CD4-positive, alpha-beta T cell treated with Interleukin-15 for 4 hours (primary cell): ENCODE measurements around the gene SKAP1.
"Not testable (repeated sequence)": the region's sequence is repeated elsewhere in the genome, so short reads cannot be mapped to it uniquely, and the experiment has no call there.

Source experiments
- DNase-seq: peaks from one replicate; pipeline ENCODE4 v3.0.0-alpha.2; 2020; ENCODE audit warnings: low spot score

Gene SKAP1

DNA sequence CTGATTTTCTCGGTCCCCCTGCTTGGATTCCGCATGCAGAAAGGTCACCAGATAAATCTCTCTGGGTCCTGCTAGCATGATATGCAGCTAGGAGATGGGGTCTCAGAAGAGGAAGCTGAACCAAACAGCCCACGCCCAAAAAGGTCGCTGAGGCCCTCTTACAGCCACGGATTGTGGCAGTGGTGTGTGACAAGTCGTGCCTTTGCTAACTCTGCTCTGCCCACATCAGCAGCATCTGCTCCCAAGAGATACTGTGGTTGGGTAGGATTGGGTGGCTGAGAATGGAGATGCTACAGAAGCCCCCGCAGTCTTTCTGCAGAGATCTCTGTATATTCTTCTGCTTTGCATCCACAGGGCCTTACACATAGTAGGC is 15.2 kb upstream of the SKAP1 start:
- no peak for DNase-seq

DNA sequence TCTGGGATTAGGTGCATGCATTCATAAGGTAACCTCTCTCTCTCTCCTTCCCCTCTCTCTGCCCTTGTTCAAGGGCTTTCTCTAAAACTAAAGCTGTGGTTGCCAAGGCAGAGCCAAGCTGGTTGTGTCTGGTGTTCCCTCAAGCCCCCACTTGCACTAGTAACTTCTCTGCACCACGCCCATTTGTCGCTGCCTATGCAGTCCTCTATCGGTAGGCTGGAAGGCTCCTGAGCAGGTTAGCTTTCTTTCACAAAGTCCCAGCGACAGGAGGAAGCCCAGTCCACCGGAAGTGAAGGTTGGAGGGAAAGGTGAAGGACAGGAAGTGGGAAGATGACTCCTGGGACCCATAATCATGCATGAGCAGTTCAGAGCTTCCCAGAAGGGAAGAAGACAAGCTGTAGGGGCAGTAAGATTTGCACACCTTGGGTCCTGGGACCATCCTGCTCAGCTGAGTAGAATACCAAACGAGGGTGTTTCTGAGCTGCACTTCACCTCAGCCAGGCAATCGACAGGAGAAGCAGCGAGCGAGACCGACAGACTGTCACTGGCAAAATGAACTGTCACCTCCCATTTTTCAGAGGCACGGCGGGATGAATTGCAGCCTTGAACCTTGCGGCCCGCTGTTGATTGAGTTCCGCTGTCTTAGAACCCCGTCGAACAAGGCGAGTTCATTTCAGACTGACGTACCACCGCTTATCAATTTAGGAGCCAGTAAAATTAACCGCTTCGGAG is 14.7 kb upstream of the SKAP1 start:
- peak; percentile 31 for DNase-seq

DNA sequence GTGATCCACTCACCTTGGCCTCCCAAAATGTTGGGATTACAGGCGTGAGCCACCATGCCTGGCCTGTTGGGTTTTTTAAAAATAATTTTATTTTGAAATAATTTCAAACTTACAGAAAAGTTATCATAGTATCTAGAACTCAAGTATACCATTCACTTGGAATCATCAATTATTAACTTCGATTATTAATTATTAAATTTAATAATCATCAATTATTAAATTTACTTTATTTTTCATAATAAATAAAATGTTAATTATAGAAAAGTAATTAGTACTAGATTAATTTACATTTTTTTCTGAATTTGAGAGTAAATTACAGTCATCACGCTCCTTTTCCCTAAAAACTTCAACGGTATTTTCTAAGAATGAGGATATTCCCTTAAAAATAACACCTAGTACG is 13.7 kb upstream of the SKAP1 start:
- DNase-seq, result no peak

DNA sequence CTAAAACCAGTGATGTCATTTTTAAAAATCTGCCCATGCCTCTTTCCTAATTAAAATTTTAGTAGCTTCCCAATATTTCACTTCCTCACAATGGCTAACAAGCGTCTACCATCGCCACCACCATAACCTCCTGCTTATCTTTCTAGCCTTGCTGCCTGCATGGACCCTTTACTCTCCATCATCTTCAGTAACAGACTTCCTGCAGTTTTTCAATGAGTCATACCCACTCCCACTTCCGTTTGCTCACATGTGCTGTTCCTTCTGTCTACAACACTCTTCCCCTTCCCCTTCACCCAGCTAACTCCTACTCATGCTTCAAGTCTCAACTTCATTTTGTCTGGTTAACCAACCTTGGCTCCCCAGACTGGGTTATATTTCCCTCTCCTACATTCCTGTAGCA is 12.8 kb upstream of the SKAP1 start:
- peak; percentile 32 for DNase-seq

DNA sequence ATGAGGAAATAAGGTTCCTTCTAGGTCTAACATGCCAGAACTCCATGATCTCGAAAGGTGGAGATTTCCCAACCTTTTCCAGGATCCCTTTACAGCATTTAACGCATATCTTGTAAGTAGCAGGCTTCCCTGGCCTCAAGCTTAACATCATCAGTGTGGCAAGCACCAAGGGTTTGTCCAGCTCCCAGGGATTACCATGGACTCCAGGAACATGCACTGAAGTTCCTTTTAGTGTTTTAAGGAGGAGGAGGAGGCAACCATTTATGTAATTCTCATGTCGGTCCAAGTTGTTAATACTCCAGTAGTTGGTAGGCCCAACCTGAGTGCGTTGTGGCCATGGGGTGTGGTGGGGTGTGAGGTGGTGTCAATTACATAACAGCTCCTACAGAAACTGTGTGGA is 11.8 kb upstream of the SKAP1 start:
- DNase-seq, result no peak

DNA sequence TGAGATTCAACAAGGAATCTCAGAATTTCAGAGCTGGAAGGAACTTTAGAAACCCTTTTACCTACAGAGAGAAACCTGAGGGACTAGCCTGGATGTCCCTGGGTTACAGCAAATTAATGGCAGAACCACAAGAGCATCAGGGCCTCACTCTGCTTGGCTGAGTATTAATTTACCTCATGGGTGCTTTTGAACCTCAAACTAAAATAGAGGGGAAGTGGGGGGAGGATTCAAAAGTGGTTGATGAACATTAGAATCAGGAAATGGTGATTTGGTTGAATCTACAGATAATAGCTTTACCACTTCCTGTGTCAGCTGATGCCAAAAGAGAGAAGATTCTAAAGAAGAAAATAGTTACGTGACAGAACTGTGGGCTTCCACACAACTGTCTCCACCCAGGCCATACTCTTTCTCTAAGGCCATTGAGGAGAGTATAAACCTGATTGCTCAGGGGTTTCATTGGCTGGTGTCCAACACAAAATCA is 11.3 kb upstream of the SKAP1 start:
- DNase-seq, result peak; percentile 83

DNA sequence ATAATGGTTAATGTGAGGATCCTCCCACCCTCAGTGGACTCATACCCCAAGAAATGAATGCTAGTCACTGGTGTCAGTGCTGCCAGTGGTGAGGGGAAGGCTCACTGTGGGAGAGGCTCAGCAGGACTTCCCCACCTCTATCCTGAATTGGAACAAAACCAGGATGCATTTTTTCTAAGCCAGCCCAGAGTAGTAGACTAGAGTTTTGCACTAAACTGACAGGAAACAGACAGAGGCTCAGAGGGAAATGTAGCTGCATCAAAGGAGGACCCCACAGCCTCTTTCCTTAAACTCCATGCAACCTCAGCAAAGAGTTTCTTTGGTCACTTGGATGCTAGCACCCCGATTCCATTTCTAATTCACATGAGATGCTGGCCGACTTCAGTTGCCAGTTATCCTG is 10.7 kb upstream of the SKAP1 start:
- no peak for DNase-seq

DNA sequence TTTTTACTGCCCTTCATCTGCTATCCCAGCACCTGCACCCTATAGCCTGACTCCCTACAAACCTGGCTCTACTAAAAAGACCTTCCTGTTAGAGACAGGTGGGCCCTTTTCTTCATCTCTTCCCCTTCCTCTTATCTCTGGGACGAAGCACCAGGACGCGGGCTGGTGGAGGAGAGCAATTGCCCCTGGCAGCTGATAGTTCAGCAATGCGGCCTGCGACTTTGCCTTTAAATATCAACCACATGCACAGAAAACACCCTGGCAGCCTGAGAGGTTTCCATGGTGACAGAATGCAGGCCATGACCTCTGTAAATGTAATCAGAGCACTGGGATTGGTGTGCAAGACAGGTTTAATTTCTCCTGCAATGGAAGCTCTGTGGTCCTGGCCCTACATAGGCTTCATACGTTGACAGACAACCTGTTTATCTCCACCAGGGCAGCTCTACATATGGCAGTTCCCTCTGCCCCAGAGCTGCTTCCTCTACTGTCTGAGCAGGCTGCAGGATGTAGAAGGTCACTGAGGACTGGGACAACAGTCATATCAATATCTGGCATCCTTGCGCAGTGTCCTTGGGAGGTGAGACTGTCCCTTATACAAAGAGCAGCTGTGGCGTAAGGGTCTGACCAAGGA is 10.0 kb upstream of the SKAP1 start:
- DNase-seq, result peak; percentile 78

DNA sequence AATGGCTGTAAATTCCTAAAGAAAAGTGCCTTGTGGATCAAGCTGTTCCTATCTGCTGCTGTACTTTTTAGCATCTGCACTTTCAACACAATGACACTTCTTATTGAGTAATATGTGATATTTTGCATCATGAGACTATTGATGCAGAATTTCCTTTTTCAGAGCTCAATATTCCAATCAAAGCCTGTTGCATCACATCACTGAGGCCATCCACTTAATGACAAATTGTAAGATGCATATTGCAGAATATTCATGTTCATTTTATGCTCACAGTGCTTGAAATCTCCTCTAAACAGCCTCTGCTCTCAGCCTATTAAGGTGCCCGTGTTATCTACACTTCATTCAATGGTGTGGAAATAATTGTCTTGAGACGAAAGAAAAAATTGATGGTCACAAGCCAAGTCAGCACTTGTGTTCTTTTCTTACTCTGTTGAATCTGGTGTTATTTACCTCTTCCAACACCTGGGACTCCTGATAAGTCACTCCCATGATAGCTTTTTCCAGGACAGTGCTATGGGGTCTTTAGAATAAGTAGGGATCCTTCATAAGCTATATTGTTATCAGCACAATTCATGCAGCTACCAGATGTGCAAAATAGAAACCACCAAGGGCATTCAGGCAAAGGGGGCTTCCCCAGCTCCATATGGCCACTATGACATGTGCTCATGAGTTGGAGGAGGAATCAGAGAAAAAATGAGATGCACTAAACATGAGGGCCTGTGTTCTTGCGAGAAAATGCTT is 9.3 kb upstream of the SKAP1 start:
- DNase-seq, result peak; percentile 32

DNA sequence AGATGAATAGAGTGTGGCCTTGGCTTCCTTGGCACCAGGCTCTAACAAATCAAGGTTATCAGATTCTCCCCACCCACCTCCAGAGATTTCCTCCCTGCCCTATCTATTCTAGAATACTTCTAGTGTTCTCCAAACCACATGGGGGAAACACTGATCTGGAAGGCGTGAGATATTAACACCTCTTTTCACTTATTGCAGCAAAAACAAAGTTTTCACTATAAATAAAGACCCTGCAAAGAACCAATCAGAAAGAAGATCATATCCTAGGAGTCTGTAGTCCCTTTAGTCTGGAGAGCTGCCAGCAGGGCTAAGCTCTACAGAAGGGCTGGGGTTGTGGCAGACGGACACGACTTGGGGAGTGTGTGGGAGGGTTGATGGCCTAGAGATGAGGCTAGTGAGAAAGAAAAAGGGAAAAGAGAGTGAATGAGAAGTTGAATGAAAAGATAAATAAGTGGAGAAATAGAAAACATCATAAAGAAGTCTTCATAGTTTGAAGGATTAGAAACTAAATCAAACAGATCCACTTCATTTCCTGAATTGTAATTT is 8.6 kb upstream of the SKAP1 start:
- DNase-seq, result no peak

DNA sequence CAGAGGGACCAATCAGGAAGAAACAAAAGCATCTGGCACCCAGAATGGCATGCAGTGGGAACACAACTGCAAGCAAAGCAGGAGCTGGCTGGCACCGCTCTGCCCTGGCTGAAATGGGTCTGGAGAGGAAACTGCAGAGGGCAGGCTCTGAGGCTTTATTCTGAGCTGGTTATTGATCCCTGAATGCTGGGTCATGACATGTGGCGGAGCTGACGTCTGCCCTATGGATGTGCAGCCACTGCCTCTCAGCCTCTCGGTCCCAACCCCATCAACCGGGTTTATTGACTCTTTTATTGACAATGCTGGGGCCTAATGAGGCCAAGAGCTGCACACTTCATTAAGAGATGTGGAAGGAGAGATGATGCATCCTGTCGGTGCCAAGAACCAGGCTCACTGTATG is 3.9 kb upstream of the SKAP1 start:
- DNase-seq, result no peak

DNA sequence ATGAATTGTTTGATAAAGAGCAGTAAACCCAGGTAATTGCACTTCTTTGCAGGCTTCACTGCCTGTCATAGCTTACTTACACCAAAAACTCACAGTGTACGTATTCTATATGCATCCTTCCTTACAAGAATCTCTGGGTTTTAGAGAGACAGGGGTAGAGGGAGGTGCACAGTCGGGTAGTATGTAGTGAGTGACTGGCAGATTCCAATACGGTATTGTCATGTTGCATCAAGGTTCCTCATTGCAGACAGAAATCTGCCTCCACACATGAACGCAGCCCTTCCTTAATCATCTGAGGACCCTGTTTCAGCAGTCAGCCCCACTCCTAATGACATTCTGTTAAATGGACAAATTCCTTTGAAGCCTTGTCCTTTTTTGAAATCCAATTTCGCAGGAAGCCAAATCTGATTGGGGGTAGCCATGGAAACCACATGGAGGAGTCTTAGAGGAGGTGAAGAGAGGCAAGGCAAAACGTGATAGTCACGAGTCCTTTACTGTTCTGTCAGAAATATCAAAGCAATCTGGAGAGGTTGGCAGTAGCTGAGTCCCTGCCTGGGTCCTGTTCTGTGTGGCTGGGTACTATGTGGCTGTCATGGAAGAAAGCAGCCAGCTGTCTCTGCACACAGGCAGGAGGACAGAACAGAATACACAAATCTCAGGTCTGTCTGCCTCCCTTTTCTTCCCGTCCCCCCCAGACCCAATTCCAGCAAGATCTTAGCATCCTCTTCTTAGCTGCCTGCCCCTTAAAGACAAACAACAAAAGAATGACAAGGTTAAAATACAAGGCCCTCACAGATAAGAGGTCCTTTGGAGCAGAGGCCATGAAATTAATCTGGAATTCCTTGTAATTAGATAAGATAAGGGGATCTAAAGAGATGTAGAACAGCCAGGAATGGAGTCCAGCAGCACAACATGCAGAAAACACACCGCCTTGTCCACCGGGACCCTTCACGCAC is 3.1 kb upstream of the SKAP1 start:
- DNase-seq, result no peak

DNA sequence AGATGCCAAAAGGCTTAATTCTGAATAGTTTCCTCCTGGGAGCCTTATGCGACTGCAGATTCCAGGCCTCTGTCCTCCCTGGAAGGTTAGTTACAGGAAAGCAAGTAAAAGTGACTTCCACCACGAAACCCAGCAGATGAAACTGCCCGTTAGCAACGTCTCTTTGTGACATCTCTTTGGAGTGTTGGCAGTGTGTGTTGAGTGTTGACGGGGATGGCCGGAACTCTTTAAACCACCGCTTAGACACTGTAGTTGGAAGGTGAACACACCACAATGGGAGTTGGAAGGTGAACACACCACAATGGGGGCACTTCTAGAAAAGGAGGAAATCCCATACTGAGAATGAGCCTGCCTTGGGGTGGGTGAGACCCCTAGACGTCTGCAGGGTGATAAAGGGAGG is 858 bp downstream of the SKAP1 start:
- peak; percentile 56 for DNase-seq

DNA sequence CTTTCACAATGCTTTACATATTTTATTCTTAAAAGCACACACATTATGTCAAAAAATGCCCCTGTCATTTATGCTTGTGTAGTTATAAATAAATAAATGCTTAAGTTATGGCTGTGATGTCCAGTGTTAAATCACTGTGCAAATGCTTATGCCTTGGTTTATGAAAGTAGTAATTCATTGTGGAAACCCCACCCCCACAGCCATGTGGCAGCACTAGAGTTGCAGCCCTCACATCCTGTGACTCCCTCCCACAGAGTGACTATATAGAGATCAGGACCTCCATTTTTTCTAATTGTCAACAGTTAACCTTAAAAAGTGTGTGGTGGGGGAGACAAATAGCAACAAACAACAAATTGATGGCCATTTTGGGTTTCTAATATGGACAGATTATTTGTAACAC is 2.4 kb downstream of the SKAP1 start:
- DNase-seq, result peak; percentile 70

DNA sequence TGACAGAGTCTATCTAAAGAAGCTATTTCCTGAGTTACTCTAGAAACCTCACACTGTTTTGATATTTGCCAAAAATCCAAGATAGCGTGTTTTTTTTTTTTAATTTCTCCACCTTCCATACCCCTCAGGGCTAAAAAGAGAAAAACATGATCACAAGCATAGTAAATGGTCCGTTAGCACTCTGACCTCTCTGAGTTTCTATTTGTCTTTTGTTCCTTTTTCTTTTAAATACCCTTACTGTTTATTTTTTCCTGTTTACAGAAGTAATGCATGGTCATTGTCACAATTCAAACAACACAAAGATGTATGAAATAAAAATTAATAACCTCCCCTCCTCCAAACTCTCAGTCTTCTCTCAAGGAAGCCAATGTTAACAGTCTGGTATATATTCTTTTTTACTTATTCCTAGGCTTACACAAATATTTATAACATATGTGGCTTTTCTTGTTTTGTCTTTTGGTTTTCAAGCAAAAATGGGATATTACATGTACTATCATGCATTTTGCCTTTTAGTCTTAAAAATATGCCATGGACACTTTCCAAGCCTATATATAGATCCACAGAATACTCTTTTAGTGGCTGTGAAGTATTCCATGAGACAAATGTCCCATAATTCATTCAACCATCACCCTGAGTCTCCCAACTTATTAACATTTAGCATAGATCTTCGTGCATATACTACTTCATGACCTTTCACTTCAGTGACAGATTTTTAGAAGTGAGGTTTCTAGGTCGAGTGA is 3.1 kb downstream of the SKAP1 start:
- no peak for DNase-seq

DNA sequence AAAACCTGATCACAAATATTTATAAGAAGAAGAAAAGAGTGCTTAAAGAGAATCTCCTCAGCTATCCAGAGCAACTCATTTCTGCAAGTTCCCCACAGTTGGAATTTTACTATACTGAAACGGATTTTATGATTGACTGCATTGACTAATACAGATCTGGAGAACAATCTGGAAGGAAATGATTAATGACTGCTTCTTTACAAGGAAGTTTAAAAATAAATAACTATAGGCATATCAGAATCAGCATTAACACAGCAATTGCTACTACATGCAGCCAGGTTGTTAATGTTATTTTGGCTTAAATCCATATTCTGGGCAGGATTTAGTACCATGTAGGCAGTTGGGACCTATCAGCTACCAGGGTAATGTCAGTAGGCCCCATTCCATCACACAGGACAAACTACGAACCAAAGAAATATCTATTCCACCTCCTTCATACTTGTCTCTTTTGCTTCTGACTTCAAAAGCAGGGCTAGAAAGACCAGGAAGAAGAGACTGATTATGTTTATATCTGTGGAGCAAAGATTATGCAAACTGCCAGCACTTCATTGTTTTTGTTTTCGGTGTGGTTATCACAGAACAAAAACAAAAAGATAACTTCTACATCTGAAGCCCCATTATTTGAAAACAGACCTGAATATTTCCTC is 3.9 kb downstream of the SKAP1 start:
- no peak for DNase-seq

DNA sequence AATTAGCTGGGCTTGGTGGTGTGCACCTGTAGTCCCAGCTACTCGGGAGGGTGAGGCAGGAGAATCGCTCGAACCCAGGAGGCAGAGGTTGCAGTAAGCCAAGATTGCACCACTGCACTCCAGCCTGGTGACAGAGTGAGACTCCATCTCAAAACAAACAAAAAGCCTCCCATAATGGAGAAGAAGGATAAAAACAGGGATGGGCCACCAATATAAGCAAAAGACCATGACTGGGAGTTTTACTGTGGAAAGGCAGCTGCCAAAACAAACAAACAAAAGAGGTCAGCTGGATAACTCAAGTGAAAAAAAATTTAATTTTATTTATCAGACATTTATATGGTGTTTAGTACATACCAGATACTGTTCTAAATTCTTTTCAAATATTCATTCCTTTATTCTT is 8.0 kb downstream of the SKAP1 start:
- DNase-seq, result not testable (repeated sequence)

DNA sequence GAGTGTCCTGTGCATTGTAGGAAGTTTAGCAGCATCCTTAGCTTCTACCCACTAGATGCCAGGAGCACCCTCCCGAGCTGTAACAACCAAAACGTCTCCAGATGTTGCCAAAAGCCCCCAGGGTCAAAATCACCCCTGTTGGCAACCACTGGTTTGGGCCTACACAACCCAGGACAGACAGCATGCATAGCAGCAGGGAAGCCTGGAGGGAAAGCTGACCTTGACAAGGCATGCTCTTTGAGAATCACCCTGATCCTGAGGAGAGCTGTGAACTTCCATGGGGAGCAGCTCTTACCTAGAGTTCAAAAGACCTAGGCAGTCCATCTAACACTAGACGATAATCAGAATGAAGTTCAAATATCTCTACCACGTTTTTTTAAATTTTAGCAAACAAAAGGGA is 9.2 kb downstream of the SKAP1 start:
- no peak for DNase-seq

DNA sequence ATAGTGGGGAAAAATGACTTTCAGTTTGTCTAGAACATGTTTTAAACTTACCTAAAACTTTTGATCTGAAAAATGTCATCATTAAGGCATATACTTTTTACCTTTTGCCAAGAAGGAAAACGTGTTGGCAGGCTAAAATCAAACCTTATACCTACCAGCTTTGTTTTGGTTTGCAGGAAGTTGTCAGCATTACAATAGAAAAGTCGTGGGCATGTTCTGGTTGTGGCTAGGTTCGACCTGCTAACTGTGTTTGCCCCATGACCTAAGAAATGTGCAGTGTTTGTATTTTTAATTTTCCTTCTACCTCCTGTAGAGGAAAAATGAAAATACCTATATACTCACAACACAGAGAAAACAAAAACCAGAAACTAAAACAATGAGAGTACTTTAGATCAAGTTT is 13.0 kb downstream of the SKAP1 start:
- DNase-seq, result no peak

DNA sequence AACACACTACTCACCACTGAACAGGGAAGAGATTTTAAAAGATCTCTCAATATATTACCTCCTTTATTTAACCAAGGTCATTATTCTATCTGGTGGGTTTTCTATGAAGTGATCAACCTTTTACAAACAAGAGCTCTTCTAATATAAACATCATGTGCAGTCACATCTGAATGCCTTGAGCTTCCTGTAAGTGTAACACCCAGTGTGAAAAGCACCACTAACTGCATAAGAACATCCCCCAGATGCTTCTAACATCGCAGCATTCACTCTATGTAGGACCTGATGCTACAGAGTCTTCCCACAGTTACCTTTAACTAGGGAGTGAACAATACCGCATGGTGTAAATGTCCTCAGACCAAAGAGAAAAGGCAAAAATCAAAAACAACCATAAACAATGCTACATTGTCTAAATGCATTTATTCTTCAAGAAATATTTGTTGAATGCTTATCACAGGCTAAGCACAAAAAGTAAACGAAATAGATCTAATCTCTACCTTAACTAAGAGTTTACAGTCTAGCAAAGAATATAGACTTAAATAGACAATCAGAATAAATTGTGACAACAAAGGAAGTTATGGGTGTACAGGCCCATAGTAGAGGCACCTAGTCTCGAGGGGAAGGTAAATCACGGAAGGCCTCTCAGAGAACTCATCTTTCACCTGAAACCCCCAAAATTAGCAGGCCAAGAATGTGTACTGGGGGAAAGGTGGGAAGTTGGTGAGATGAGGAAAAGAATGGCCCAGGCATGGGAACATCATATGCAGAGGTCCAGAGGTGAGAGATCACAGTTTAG is 16.2 kb downstream of the SKAP1 start:
- peak; percentile 26 for DNase-seq
